Stimulated activated CD4-positive, alpha-beta T cell treated with anti-CD3 and anti-CD28 coated beads, Interleukin-15, amount 100 ng/mL, for 1 hour (primary cell): ENCODE data around the gene GABRG3.

Source experiments
- DNase-seq, 2 donors: peaks; one replicate each; pipeline ENCODE4 v3.0.0-alpha.2; 2020; ENCODE audit warnings: low read depth in 1 of 2, low spot score in 1 of 2

Gene GABRG3

GRCh38 chr15:27458345-27459084 is 487.5 kb downstream of the GABRG3 start:
- no peak for DNase-seq

- no peak for DNase-seq
These were observed 488.9 kb downstream of the GABRG3 start for GRCh38 chr15:27459836-27460235.

GRCh38 chr15:27461181-27461580 is 490.2 kb downstream of the GABRG3 start:
- no peak for DNase-seq

- no peak for DNase-seq
These were observed 492.6 kb downstream of the GABRG3 start for GRCh38 chr15:27463525-27464088.

- DNase-seq: no peak
These were observed 494.1 kb downstream of the GABRG3 start for GRCh38 chr15:27464941-27465612.

GRCh38 chr15:27466758-27467157 is 495.8 kb downstream of the GABRG3 start:
- no peak for DNase-seq

- DNase-seq: no peak
These were observed 497.2 kb downstream of the GABRG3 start for GRCh38 chr15:27468151-27468591.

GRCh38 chr15:27473845-27474244 is 502.9 kb downstream of the GABRG3 start:
- DNase-seq: no peak

GRCh38 chr15:27475395-27475794 is 504.4 kb downstream of the GABRG3 start:
- DNase-seq: no peak

GRCh38 chr15:27479296-27480140 is 508.5 kb downstream of the GABRG3 start:
- DNase-seq: no peak

- DNase-seq: no peak
These were observed 509.2 kb downstream of the GABRG3 start for GRCh38 chr15:27480141-27480530.

- DNase-seq: no peak
These were observed 509.7 kb downstream of the GABRG3 start for GRCh38 chr15:27480642-27481041.

- DNase-seq: no peak
These were observed 510.8 kb downstream of the GABRG3 start for GRCh38 chr15:27481768-27482167.

- DNase-seq: no peak
These were observed 511.3 kb downstream of the GABRG3 start for GRCh38 chr15:27482287-27482686.

GRCh38 chr15:27483124-27483523 is 512.1 kb downstream of the GABRG3 start:
- DNase-seq: no peak

- DNase-seq: no peak
These were observed 514.3 kb downstream of the GABRG3 start for GRCh38 chr15:27485265-27485664.

GRCh38 chr15:27486051-27486450 is 515.1 kb downstream of the GABRG3 start:
- DNase-seq: no peak

GRCh38 chr15:27486683-27487647 is 516.0 kb downstream of the GABRG3 start:
- DNase-seq: no peak

GRCh38 chr15:27487846-27488245 is 516.9 kb downstream of the GABRG3 start:
- no peak for DNase-seq

GRCh38 chr15:27490867-27491595 is 520.0 kb downstream of the GABRG3 start:
- no peak for DNase-seq
